ENCODE data around the gene KCNQ1. TPM values are rescaled to one million over a fixed set of nuclear protein-coding genes. Genes with fewer than 3 reads are reported as not detected.

The KCNQ1 gene
- total and polyA plus RNA-seq, 2 of the 13 experiments (the other 11 are each of a cell fraction or from before 2014, with no cell fraction given): 0.02 to 0.08 TPM

GRCh38 chr11:2563213-2564007 is 118.6 kb downstream of the KCNQ1 start (continued):
- no peak for TF ChIP-seq HINFP (CRISPR knock-in tag; IDR thresholded peaks at IDR 0.05; ENCODE audit: low read depth)
- peak; percentile 86 for TF ChIP-seq ISL2 (CRISPR knock-in tag; IDR thresholded peaks at IDR 0.05)
- no peak for TF ChIP-seq PAWR (CRISPR knock-in tag; IDR thresholded peaks at IDR 0.05; ENCODE audit: borderline replicate concordance)
- TF ChIP-seq ARNT (IDR thresholded peaks at IDR 0.05): no peak
- TF ChIP-seq CCAR2 (optimal IDR thresholded peaks at IDR 0.05; ENCODE audit: low read depth, low read length): no peak
- peak; percentile 70 to 98; a peak in 3 of 4 replicates for TF ChIP-seq EP300 (IDR thresholded peaks at IDR 0.05; ENCODE audit: low read depth in 2 of 2, low read length in 2 of 2)
- TF ChIP-seq EP300 (CRISPR knock-in tag; IDR thresholded peaks at IDR 0.05; ENCODE audit: borderline replicate concordance): peak; percentile 80
- peak in 1 of 2 experiments; percentile 52; a peak in 1 of 4 replicates for TF ChIP-seq ATF4 (CRISPR knock-in tag; IDR thresholded peaks at IDR 0.05)
- peak; percentile 49; the same call in 1 of the 2 replicates for TF ChIP-seq CREB3 (CRISPR knock-in tag; IDR thresholded peaks at IDR 0.05)
- no peak for TF ChIP-seq ZNF362 (CRISPR knock-in tag; IDR thresholded peaks at IDR 0.05; ENCODE audit: borderline replicate concordance)

Data from HepG2 (cell line).